Measurements from ENCODE around the gene CFAP97D1.
"Not testable (repeated sequence)": the region's sequence is repeated elsewhere in the genome, so short reads cannot be mapped to it uniquely, and the experiment has no call there.

DNA sequence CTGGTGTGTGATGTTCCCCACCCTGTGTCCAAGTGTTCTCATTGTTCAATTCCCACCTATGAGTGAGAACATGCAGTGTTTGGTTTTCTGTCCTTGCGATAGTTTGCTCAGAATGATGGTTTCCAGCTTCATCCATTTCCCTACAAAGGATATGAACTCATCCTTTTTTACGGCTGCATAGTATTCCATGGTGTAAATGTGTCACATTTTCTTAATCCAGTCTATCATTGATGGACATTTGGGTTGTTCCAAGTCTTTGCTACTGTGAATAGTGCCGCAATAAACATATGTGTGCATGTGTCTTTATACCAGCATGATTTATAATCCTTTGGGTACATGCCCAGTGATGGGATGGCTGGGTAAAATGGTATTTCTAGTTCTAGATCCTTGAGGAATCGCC lies 12.4 kb downstream of the CFAP97D1 start:
- TF ChIP-seq, protein P1, sequence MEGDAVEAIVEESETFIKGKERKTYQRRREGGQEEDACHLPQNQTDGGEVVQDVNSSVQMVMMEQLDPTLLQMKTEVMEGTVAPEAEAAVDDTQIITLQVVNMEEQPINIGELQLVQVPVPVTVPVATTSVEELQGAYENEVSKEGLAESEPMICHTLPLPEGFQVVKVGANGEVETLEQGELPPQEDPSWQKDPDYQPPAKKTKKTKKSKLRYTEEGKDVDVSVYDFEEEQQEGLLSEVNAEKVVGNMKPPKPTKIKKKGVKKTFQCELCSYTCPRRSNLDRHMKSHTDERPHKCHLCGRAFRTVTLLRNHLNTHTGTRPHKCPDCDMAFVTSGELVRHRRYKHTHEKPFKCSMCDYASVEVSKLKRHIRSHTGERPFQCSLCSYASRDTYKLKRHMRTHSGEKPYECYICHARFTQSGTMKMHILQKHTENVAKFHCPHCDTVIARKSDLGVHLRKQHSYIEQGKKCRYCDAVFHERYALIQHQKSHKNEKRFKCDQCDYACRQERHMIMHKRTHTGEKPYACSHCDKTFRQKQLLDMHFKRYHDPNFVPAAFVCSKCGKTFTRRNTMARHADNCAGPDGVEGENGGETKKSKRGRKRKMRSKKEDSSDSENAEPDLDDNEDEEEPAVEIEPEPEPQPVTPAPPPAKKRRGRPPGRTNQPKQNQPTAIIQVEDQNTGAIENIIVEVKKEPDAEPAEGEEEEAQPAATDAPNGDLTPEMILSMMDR (IDR thresholded peaks at IDR 0.05; ENCODE audit: borderline replicate concordance, extremely low read depth, low read length, poor library complexity, severe bottlenecking) = not testable (repeated sequence)
- not testable (repeated sequence) for TF ChIP-seq EZH2 (IDR thresholded peaks at IDR 0.05; ENCODE audit: borderline replicate concordance, low read depth, low read length, severe bottlenecking)

Measured in DND-41 (cell line).